HG03139 (cell line): Measurements from ENCODE around the gene MBNL2.

ENCODE experiments used
- ATAC-seq: cut with Tn5 transposase; IDR thresholded peaks from one replicate; pipeline ENCODE4 v1.9.1; 2021; ENCODE audit not compliant: unreplicated experiment

Gene MBNL2

DNA sequence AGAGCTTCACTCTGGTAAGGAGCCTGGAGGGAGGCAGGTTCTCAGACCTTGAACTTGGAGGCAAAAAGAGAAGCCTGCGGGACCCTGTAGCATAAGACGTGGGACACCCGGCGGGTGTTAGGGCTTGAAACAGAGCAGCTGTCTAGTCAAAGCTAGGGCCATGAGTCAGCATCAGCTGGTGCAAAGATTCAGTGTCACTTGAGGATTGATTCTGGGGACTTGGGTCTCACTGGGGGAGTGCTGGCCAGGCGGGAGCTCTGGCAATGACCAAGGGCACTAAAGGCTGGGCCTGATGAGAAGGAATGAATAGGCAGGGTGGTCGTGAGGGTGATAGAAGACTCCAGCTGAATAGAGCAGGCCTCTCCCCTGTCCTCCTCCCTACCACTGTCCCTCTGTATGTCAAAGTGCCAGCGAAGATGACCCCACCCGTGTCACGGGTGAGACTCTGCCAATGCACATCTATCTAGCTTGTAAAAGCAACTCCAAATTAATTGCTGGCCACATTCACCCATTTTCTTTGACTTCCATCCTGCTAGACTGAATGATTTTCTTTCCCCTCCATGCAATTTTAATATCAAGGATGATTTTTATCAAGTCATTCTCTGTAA lies 97.1 kb downstream of the MBNL2 start:
- ATAC-seq: no peak

DNA sequence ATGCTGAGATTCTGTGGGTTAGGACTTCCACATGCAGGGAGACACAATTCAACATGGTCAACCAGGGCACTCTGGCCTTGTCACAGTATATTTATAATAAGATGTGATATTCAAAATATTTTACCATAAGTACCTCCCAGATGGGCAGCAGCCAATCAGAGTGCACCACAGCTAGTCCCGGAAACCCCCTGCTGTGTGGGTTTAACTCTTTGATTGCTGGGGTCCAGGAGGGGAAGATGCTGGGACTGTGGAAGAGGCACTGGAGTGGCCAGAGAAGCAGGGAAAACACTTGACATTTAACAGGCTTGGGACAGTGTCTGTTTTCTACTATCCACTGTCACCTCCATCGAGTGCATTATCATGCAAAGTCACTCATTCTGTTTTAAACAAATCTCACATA lies 99.0 kb downstream of the MBNL2 start:
- ATAC-seq: no peak

DNA sequence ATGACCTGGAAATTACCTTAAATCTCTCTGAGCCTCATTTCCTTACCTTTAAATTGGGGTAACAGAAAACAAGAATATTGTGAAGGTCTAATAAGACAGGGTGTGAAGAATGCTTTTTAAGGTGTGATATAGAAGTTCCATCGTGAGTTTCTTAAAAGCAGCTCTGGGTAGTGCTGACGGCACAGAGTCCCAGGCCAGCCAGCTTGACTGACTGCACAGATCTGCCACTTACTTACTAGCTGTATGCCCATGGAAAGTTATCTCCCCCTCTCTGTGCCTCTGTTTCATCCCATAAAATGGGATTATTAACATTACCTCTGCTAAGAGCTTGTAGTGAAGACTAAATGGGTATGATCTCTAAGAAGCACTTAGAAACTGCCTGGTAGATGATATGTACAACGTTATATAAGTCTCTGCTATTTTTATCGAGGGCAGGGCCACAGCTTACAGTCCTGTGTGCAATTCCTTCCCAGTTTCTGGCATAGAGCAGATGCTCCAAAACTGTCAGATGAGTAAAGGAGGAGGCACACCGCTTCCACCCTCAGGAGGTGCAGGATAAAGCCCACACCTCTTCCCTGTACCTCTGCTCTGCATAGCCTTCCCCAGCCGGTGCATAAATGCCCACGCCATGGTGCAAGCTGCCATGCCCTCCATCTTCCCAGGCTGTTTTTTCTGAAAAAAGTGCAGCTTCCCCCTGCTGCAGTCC lies 99.6 kb downstream of the MBNL2 start:
- ATAC-seq: no peak

DNA sequence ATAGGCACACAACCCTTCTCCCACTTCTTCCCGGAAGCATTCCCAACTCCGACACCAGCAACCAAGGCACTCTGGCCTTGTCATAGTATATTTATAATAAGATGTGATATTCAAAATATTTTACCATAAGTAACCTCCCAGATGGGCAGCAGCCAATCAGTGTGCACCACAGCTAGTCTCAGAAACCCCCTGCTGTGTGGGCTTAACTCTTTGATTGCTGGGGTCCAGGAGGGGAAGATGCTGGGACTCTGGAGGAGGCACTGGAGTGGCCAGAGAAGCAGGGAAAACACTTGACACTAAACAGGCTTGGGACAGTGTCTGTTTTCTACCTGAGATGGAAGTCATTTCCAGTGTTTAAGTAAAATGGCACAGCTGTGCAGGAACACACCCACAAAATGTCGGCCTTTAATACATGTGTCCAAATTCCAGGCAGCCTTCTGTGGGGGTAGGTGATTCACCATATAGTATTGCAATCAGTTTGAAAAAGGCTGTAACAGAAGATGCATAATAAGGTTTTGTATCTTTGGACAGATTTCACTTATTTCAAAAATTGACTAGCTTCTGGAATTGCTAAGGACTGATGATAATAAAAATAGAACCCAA lies 100.7 kb downstream of the MBNL2 start:
- no peak for ATAC-seq

- ATAC-seq: no peak
Measured at GRCh38 chr13:97324115-97324514, 102.0 kb downstream of the MBNL2 start.

- ATAC-seq: no peak
Measured at GRCh38 chr13:97325738-97326137, 103.6 kb downstream of the MBNL2 start.

DNA sequence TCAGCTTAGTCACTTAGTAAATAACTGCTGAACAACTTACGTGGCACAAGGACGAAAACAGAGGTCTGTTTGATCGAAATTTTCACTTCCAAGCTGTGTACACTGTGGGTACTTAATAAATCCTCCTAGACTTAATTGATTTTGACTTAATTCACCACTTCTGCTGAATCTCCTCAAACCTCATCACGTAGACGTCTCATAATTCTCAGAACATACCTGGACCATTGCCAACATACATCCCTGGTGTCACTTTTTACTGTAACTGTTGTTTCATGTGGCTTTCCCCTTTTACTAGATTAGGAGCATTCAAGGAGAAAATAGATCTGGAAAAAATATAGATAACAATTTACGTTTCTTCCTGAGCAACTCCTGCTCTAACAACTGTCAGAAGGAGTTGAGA lies 105.0 kb downstream of the MBNL2 start:
- ATAC-seq: no peak

- no peak for ATAC-seq
Measured at GRCh38 chr13:97327506-97328221, 105.5 kb downstream of the MBNL2 start.

DNA sequence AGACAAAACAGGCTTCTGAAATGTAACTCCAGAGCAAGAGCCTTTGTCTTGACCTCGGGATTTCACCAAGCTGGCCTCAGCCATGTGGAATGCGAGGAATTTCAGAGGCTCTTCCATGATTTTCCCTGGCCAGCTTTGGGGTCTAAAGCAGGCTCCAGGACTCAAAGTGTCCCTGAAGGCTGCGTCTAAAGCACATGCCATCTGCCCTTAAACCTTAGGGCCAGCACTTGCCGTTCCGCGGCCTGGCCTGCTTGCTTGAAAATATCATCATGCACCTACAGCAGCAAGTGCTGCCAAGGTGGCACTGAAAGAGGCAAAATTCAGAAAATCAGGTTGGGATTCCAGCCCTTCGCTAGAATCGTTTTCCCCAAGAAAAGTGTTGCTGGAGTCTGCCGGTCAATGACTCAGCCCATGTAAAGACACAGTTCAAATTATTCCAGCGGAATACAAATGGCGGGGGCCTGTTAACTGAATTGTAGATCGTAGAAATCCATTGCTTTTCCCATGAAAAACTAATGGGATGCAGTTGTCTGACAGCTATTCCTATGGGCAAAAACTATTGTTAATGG lies 106.2 kb downstream of the MBNL2 start:
- no peak for ATAC-seq

DNA sequence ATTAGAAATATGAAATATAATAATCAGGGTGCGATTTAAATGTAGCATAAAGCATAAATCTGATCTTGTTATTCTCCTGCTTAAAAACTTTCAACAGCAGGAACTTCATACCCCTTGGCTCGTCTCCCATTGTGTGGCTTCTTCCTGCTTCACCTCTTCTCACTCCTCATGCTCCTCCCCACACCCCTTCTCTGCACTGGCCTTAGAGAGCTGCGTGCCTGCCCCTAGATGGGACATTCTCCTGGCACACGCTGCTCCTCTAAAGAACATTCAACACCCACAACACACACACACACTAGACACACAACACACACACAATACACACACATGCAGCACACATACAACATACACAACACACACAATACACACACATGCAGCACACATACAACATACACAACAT lies 107.2 kb downstream of the MBNL2 start:
- no peak for ATAC-seq

- ATAC-seq: no peak
Measured at GRCh38 chr13:97330448-97330847, 108.3 kb downstream of the MBNL2 start.

DNA sequence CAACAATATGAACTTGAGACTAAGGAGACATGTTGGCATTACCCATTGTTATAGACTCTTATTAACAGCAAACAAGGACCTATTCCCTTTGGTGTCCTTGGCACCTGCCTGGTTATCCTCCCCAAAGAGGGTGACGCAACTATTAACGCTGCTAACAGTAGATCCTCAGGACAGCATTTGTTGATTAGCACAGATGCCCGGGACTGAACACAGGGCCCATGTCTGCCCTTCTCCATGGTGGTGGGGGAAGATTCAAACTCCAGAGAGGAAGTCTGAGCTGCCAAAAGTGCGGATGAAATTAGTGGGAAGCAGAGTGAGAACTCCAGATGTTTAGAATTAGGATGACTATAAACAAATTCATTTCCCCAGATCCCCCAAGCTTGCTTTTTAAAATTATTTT lies 110.6 kb downstream of the MBNL2 start:
- ATAC-seq: no peak

GRCh38 chr13:97333983-97334382 lies 111.8 kb downstream of the MBNL2 start:
- no peak for ATAC-seq

GRCh38 chr13:97334690-97335089 lies 112.6 kb downstream of the MBNL2 start:
- no peak for ATAC-seq

GRCh38 chr13:97335488-97336134 lies 113.5 kb downstream of the MBNL2 start:
- ATAC-seq: no peak

DNA sequence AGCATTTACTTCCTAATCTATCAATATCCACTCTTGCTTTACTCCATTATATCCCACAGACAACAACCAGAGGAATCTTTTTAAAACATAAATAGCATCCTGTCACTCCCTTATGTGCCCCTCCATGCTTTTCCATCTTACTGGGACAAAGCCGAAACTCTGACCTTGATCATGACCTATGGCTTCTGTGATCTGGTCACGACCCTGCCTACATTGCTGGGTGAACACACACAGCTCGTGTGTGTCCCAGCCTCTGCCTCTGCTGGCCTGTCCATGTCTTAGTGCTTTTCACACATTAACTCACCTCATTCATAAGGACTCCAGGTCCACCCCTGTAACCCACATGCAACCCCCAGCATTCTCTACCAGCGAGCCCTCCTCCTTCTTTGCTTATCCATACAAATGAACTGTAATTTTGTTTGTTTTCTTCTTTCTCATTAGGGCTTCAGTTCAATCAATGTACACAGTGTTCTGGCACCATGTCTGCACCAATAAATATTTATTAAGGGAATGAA lies 115.9 kb downstream of the MBNL2 start:
- no peak for ATAC-seq

DNA sequence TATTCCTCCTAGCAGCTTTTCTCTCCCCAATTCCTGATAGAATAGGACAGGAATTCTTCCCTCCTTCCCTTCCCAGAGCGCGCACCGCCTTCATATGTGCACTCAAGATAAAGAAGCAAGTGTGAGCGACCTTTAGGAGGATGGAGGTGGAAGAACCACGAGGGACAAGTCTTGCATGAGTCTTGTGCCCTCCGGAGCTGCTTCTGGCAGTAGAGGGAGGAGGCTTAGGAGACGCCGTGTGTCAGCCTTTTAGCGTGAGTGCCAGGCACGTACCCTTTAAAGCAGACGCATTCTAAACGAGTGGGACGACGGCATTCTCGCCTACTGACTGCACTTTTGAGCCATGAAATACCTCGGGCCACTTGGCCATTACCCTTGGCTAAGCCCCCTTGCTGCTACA lies 116.4 kb downstream of the MBNL2 start:
- no peak for ATAC-seq

- ATAC-seq: no peak
Measured at GRCh38 chr13:97339019-97339987, 117.2 kb downstream of the MBNL2 start.

DNA sequence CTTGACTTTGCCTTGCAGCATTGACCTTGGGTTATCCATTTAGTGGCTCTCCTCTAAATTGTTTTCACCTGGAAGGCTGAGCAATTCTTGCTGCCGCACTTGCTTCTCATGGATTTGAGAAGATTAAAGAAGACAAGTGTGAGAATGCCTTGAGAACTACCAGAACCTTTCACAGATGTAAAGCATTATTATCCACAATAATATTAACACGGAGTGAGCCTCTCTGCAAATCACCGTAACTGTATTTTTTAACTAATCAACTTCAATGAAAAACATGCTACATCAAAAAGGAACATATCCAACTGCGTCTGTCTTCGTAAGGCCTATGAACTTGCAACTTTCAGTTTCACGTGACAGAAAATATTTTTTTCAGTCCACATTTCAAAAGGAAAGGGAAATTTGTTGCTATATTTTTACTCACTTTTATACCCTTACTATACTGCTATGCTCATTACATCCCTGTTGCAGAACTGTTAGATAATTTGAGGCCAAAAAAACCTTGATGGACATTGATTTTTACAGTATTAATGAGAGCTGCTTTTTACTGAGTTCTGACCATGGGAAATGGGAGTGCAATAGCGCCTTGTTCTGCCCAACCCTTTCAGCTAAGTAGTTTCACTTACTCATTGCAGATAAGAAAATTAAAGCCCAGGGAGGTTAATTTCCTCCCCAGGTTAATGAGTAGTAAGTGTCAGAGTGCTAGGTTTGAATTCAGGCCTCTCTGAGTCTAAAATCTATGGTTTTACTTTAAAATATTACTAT lies 118.0 kb downstream of the MBNL2 start:
- no peak for ATAC-seq
